NCI-H524 treated with DMSO at 0.1 percent for 48 hours (cell line): ENCODE results near the gene SH3TC1.

Experiments
- DNase-seq: peaks from one replicate; lab custom pipeline; 2025; lab: John Stamatoyannopoulos, UW

Gene SH3TC1

GRCh38 chr4:8163436-8164193 is 35.5 kb upstream of the SH3TC1 start:
- no peak for DNase-seq

GRCh38 chr4:8164194-8164565 is 34.9 kb upstream of the SH3TC1 start:
- DNase-seq = no peak

- DNase-seq = no peak
Observed at GRCh38 chr4:8164687-8165086, 34.4 kb upstream of the SH3TC1 start.

- no peak for DNase-seq
Observed at GRCh38 chr4:8165374-8165896, 33.7 kb upstream of the SH3TC1 start.

- no peak for DNase-seq
Observed at GRCh38 chr4:8167291-8167690, 31.8 kb upstream of the SH3TC1 start.

GRCh38 chr4:8167815-8168214 is 31.3 kb upstream of the SH3TC1 start:
- no peak for DNase-seq

- DNase-seq = no peak
Observed at GRCh38 chr4:8168232-8168631, 30.9 kb upstream of the SH3TC1 start.

- DNase-seq = no peak
Observed at GRCh38 chr4:8168832-8169598, 30.1 kb upstream of the SH3TC1 start.

GRCh38 chr4:8169763-8170162 is 29.3 kb upstream of the SH3TC1 start:
- DNase-seq = no peak

- no peak for DNase-seq
Observed at GRCh38 chr4:8170341-8170740, 28.7 kb upstream of the SH3TC1 start.

GRCh38 chr4:8171266-8171665 is 27.8 kb upstream of the SH3TC1 start:
- DNase-seq = no peak

- DNase-seq = no peak
Observed at GRCh38 chr4:8171984-8172924, 26.8 kb upstream of the SH3TC1 start.

GRCh38 chr4:8173492-8174242 is 25.4 kb upstream of the SH3TC1 start:
- no peak for DNase-seq

- no peak for DNase-seq
Observed at GRCh38 chr4:8174970-8175369, 24.1 kb upstream of the SH3TC1 start.

GRCh38 chr4:8175686-8176085 is 23.4 kb upstream of the SH3TC1 start:
- no peak for DNase-seq

- no peak for DNase-seq
Observed at GRCh38 chr4:8176547-8177399, 22.3 kb upstream of the SH3TC1 start.

GRCh38 chr4:8177552-8177951 is 21.5 kb upstream of the SH3TC1 start:
- no peak for DNase-seq

GRCh38 chr4:8177956-8178355 is 21.1 kb upstream of the SH3TC1 start:
- DNase-seq = no peak

GRCh38 chr4:8179074-8179473 is 20.0 kb upstream of the SH3TC1 start:
- no peak for DNase-seq

- DNase-seq = no peak
Observed at GRCh38 chr4:8179771-8180170, 19.3 kb upstream of the SH3TC1 start.
